ENCODE results near the gene CORO7.

The CORO7 gene

DNA sequence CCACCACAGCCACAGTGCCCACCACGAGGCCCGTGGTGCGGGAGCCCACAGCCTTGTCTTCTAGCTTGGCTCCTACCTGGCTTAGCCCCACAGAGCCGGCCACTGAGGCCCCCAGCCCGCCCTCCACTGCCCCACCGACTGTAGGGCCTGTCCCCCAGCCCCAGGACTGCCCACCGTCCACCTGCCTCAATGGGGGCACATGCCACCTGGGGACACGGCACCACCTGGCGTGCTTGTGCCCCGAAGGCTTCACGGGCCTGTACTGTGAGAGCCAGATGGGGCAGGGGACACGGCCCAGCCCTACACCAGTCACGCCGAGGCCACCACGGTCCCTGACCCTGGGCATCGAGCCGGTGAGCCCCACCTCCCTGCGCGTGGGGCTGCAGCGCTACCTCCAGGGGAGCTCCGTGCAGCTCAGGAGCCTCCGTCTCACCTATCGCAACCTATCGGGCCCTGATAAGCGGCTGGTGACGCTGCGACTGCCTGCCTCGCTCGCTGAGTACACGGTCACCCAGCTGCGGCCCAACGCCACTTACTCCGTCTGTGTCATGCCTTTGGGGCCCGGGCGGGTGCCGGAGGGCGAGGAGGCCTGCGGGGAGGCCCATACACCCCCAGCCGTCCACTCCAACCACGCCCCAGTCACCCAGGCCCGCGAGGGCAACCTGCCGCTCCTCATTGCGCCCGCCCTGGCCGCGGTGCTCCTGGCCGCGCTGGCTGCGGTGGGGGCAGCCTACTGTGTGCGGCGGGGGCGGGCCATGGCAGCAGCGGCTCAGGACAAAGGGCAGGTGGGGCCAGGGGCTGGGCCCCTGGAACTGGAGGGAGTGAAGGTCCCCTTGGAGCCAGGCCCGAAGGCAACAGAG is 34.2 kb downstream of the CORO7 start:
- peak; percentile 46 for DNase-seq

GRCh38 chr16:4381072-4381934 is 35.1 kb downstream of the CORO7 start:
- DNase-seq, result peak; percentile 55

DNA sequence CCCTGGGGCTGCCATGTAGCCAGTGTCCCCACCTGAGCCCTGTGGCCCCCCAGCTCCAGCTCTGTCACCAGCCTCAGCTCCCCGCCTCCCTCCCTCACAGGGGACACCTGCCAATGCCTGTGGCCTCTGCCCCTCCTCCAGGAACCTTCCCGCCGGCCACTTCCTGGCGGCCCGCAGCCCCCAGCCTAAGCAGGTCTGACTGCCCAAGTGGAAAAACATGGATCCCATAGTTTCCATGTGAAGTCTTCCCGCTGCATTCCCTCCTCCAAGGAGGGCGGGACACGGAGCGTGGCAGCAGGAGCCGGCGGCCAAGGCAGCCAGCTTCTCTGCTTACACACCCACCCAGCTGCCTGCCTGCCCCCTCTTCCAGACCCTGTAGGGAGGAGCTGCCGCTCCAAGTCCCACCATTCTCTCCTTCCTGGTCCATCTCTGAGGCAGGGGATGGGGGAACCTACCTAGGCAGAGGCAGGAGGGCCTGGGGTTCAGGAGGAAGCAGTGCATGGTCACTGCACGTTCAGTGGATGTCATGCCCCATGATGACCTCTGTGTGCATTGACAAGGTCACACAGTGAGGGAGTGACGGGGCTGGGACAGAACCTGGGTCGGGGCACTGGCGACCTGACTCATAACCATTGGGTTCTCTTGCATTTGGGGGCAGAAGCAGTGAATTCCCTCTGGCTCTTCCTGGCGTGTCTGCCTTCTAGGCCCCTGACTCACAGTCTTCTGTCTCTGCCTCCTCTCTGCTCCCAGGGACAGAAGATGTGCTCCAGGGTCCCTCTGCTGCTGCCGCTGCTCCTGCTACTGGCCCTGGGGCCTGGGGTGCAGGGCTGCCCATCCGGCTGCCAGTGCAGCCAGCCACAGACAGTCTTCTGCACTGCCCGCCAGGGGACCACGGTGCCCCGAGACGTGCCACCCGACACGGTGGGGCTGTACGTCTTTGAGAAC is 36.0 kb downstream of the CORO7 start:
- DNase-seq, result peak; percentile 48

DNA sequence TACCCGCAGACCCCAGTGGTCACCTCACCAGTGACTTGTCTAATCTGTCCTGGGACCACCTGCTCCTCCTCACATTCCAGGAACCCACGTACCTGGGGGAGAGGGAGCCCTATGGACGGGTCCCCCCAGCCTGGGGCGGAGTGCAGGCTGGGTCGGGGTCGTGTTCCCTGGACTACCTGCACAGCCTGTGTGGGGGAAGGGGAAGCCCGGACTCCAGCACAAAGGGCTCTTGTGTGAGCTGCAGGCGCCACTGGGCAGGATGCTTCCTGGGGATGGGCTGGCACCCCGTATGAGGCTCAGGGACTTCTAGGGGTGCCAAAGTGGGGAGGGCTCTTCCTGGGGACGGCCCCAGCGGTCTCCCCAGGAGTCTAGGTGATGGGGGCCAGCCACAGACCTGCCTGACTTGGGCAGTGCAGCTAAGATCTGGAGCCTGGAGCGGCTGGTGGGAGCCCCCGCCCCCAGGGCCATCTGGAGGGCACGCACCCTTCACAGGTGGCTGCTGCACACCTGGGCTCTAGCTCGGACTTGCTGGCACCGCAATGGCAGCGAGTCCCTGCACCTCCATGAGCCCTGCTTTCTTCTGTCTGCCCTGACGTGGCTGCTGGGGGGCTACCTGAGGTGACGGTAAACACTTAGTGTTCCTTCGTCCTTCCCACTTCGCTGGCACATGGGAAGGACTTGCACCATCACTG is 37.3 kb downstream of the CORO7 start:
- DNase-seq, result peak; percentile 63

GRCh38 chr16:4378161-4378666 is 38.2 kb downstream of the CORO7 start:
- DNase-seq, result peak; percentile 50

GRCh38 chr16:4377573-4378154 is 38.7 kb downstream of the CORO7 start:
- peak; percentile 71 for DNase-seq

DNA sequence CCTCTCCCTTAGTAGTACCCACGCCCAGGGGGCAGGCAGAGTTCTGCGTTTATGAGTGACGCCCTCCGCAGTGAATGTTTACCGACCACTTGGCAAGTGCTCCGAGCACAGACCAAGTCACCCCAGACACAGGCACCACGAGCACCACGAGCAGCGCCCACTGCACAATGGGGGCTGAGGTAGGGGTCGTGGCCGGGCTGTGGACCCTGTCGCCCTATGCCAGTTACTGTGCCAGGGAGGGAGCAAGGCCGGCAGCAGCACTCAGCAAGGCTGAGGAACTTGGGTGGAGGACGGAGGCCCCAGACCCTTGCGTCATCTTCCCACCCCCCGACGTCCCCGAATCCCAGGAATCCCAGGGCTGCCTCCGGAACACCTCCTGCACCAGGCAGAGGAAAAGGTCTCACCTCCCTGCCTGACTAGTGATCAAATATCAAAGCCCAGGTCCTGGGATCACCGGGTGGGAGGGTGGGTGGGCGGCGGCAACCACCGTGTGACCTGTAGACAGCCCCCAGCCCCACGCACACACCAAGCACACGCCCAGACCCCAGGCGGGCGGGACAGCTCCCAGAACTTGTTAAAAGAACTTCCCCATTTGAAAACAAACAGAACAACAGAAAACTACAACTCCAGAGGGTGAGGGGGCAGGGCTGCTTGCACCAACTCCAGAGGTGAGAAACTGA is 39.4 kb downstream of the CORO7 start:
- peak; percentile 53 for DNase-seq

DNA sequence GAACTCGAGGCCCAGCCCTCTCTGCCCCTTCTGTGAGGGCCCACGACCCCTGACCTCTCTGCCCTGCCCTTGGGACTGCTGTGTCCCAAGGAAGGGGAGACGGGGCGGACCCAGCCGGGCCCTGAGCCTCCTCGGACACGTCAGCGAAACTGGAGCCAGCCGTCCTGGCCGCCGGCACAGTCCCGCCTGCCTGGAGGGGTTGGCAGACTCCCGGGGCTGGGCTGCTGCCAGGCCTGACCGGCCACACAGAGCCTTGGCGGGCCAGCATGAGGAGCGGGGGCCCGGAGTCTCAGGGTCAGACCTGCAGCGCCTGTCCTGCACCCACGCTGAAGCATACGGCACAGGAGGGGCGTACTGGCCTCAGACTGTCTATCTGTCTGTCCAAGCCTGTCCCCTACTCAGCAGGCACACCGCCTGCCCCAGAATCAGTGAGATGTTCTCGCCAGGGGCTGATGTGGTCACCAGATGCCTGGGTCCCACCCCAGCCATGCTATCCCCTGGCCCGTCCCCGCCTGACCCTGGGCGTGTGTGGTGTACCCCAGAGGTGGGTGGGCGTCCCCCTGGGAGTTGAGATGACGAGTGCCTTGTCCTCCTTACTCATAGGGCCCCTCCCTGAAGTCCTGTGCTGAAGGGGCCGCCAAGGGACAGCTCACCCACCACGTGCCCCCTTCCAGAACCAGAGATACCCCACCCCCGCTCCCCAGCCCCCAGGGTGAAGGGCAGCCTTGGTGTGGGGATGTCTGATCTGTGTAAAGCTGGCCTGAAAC is 40.1 kb downstream of the CORO7 start:
- peak; percentile 57 for DNase-seq

- no peak for DNase-seq
Measured at GRCh38 chr16:4375717-4376116, 40.7 kb downstream of the CORO7 start.

DNA sequence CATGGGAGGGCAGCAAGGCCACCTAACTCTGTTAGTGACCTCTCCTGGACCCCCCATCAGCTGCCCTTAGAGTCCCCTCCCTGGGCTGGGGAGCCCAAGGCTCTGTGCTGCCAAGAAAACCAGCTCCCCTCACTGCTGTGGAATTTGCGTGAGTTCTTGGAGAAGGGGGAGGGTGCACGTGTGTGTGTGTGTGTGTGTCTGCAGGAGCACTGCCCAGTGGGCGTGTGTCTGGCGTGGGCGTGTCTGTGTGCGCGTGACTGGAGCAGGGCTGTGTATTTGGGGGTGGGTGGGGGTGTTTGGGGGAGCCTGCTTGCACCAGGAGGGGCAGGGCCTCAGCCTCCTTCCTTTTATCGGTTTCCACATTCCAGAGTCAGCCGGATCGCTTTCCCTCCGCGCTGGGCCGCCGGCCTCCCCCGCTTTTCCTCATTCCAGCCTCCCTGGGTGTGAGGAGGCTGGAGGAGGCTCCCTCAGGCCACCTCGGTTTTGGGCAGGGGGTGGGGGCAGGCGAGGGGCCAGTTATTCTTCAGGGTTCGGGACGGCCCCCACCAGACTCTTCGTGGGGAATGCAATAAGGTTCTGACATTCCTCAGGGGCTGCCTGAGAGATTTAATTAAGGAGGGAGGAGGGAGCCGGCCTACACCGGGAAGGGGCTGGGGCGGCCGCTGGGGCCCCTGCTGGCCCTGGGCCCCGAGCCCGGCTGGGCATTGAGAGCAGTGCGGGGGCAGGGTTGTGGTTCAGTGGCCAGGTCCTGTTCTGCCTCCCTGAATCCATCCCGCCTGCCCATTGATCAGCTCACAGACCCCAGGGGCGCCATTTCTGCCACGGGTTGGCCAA is 42.3 kb downstream of the CORO7 start:
- DNase-seq, result peak; percentile 84

DNA sequence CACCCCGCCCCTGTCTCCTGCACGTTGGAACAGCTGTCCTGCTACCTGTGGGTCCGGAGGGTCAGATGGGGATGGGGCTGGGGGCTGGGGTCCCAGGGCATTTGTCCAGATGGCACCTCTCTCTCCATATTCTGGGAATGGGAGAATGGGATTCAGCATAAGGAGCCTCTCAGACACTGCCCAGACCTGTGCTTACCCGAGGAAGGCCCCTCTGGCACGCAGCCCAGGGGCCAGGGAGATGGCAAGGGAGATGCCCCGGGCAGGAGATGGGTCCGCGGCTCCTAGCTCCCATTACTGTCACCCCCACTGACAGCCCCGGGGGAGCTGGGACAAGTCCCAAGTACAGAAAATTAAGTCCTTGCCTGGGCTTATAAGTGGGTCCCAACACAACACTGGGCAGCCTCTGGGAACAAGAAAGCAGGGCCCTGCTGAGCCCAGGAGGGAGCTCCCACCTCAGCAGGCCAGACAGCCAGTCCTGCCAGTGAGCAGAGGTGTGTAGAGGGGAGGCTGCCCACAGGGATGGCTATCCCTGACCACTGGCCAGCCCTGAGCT is 43.0 kb downstream of the CORO7 start:
- no peak for DNase-seq

GRCh38 chr16:4372578-4373355 is 43.6 kb downstream of the CORO7 start:
- DNase-seq, result no peak

DNA sequence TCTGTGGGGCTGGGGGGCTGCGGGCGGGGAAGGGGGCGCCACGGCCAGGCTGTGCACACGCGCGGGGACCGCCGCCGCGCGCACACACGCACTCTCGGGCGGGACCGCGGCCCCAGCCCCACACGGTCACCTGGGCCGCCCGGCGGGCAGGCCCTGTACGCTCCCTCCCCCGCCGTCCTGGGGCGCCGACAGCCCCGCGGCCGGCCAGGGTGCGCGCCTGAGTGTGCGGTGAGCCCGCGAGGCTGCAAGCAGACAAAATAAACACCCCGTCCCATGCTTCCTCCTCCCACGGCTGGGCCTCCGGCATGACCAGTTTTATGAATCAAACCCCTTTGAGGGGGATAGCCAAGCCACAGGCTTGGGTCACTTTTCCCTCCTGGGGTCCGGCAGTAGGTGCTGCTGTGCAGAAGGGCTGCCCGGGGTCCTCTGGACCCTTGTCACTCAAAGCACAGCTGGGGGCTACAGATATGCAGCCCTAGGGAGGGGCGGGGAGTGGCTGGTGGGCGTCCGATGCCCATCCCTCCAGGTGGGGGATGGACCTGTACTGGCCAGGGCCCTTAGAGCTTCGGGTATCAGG is 44.3 kb downstream of the CORO7 start:
- no peak for DNase-seq

- peak; percentile 88 for DNase-seq
Measured at GRCh38 chr16:4371357-4372000, 44.9 kb downstream of the CORO7 start, which contains the start of gene VASN. VASN (plus strand) TSS chr16:4371848; CDS start chr16:4380878, 9,030 bp downstream.

- DNase-seq, result no peak
Measured at GRCh38 chr16:4370570-4371356, 45.6 kb downstream of the CORO7 start.

GRCh38 chr16:4370151-4370550 is 46.2 kb downstream of the CORO7 start:
- DNase-seq, result no peak

All from islet precursor cell (in vitro differentiated cells).